PC-9 (cell line): Measurements from ENCODE around the gene LAMA2. TPM values are rescaled to one million over a fixed set of nuclear protein-coding genes. Genes with fewer than 3 reads are reported as not detected.

Source experiments
- BruUV-seq: library from RNA; stranded (reverse); fragments of 400-500 nt; replicated peaks from 2 replicates; lab custom pipeline; 2021; lab: Mats Ljungman, UMichigan
- CTCF ChIA-PET: fragments of 300-600 bp; sonication (Branson Sonifier 250); formaldehyde crosslinking; loops from one replicate; lab custom pipeline; 2022; ENCODE audit warnings: antibody characterized with exemption; lab: Charles Lee
- POLR2A ChIA-PET: fragments of 300-600 bp; sonication (Branson Sonifier 250); formaldehyde crosslinking; loops from one replicate; lab custom pipeline; 2022; ENCODE audit warnings: antibody characterized with exemption; ENCODE audit not compliant: unreplicated experiment; lab: Charles Lee
- DNase-seq, 2 experiments: peaks; one replicate each; pipeline versions ENCODE4 v3.0.0 to v3.0.0-alpha.2; 2015 to 2022; ENCODE audit warnings: mixed read lengths in 1 of 2
- H2AFZ ChIP-seq: fragments of 200-600 bp; sonication (generic); 2 replicates; pipeline ENCODE4 v1.8.1; 2017; ENCODE audit warnings: antibody characterized with exemption
- H3F3A ChIP-seq: fragments of 200-600 bp; sonication (generic); 2 replicates; pipeline ENCODE4 v1.8.1; 2017; ENCODE audit warnings: antibody characterized with exemption, mild to moderate bottlenecking, low read depth; ENCODE audit not compliant: insufficient read depth
- H3K27ac ChIP-seq: fragments of 200-600 bp; sonication (generic); 2 replicates; pipeline ENCODE4 v1.6.1; 2016; ENCODE audit warnings: mixed run types
- H3K27me3 ChIP-seq: fragments of 200-600 bp; sonication (generic); 2 replicates; pipeline ENCODE4 v1.6.1; 2016; ENCODE audit warnings: low read depth, mixed run types; ENCODE audit not compliant: insufficient read depth
- H3K36me3 ChIP-seq: fragments of 200-600 bp; sonication (generic); 2 replicates; pipeline ENCODE4 v1.6.1; 2016; ENCODE audit warnings: low read depth, mixed run types
- H3K4me1 ChIP-seq: fragments of 200-600 bp; sonication (generic); replicated peaks from 2 replicates; pipeline ENCODE4 v1.6.1; 2016; ENCODE audit warnings: mixed run types; ENCODE audit not compliant: insufficient read depth
- H3K4me2 ChIP-seq: fragments of 200-600 bp; sonication (generic); 2 replicates; pipeline ENCODE4 v1.6.1; 2017; ENCODE audit warnings: mixed run types
- H3K4me3 ChIP-seq: fragments of 200-600 bp; sonication (generic); 2 replicates; pipeline ENCODE4 v1.6.1; 2016; ENCODE audit warnings: mixed run types
- H3K79me2 ChIP-seq: fragments of 200-600 bp; sonication (generic); 2 replicates; pipeline ENCODE4 v1.6.1; 2017; ENCODE audit warnings: low read depth, mixed run types
- H3K9me2 ChIP-seq: fragments of 200-600 bp; sonication (generic); 2 replicates; pipeline ENCODE4 v1.8.1; 2017; ENCODE audit warnings: mild to moderate bottlenecking; ENCODE audit not compliant: insufficient read depth
- H3K9me3 ChIP-seq: fragments of 200-600 bp; sonication (generic); 2 replicates; pipeline ENCODE4 v1.8.1; 2016; ENCODE audit warnings: low read depth; ENCODE audit not compliant: insufficient read depth
- H4K20me1 ChIP-seq: fragments of 200-600 bp; sonication (generic); 2 replicates; pipeline ENCODE4 v1.8.1; 2017; ENCODE audit not compliant: insufficient read depth
- CTCF ChIP-seq: fragments of 200-600 bp; sonication (generic); conservative IDR thresholded peaks from 2 replicates; pipeline ENCODE4 v1.6.1; 2017; ENCODE audit warnings: mixed run types, antibody characterized with exemption, mild to moderate bottlenecking, moderate library complexity
- EZH2 ChIP-seq: fragments of 200-600 bp; sonication (generic); IDR thresholded peaks from 2 replicates; pipeline ENCODE4 v1.8.0; 2017; ENCODE audit warnings: antibody characterized with exemption, low read depth
- intact Hi-C: fragments of 100-400 bp; cut with micrococcal nuclease; formaldehyde crosslinking; loops from one replicate; pipeline ENCODE4 v1.10.0; 2022; ENCODE audit not compliant: unreplicated experiment
- total RNA-seq: library from RNA; stranded (reverse); gene quantifications from 2 replicates; pipeline ENCODE4 v1.2.3, GENCODE V29; 2021

Gene LAMA2
- total RNA-seq, 1 experiment from 2014 or later = 2.8 TPM

- Histone ChIP-seq H3K27ac (no peak overlapping the region), H3K36me3 (no peaks in the 10 kb centered on the region), H2AFZ (0 out of 2 replicates have a peak overlapping the region, but pooled peaks have one; percentile 31), H3F3A (peaks cover 6% of the 10 kb centered on the region; the same call in 1 of the 2 replicates), H3K4me1 (peaks cover 9% of the 10 kb centered on the region), H3K27me3 (no peaks in the 10 kb centered on the region), H4K20me1 (no peaks in the 10 kb centered on the region), H3K4me2 (no peak overlapping the region), H3K9me2 (no peaks in the 10 kb centered on the region), H3K4me3 (no peak overlapping the region), H3K79me2 (no peaks in the 10 kb centered on the region), H3K9me3 (no peaks in the 10 kb centered on the region)
- TF ChIP-seq CTCF (no peak), EZH2 (no peak)
- ChIA-PET POLR2A (interaction anchor here (0.6 kb wide), 1 partner anchor 1127 kb away, joined by 7 read pairs; no protein-coding TSS in a partner anchor), CTCF (interaction anchor here (0.6 kb wide), 1 partner anchor 62 kb away, joined by 3 read pairs; no protein-coding TSS in a partner anchor)
- BruUV-seq = no TSS peak
- DNase-seq = no peak
- intact Hi-C loops = no loop called here
These were observed 325.6 kb downstream of the LAMA2 start for GRCh38 chr6:129208415-129209034.

GRCh38 chr6:129209355-129209754, 326.4 kb downstream of the LAMA2 start:
- ChIA-PET POLR2A (no interaction called here), CTCF (interaction anchor here (0.6 kb wide), 1 partner anchor 62 kb away, joined by 3 read pairs; no protein-coding TSS in a partner anchor)
- Histone ChIP-seq H3K4me3 (no peak overlapping the region), H3K4me2 (no peak overlapping the region), H3K9me3 (no peaks in the 10 kb centered on the region), H3K36me3 (no peaks in the 10 kb centered on the region), H3K4me1 (peaks cover 9% of the 10 kb centered on the region), H3K9me2 (no peaks in the 10 kb centered on the region), H3K27me3 (no peaks in the 10 kb centered on the region), H4K20me1 (no peaks in the 10 kb centered on the region), H3F3A (peaks cover 6% of the 10 kb centered on the region; the same call in 1 of the 2 replicates), H2AFZ (no peak overlapping the region), H3K79me2 (no peaks in the 10 kb centered on the region), H3K27ac (no peak overlapping the region)
- BruUV-seq = no TSS peak
- TF ChIP-seq EZH2 = no peak
- TF ChIP-seq CTCF = no peak
- no peak for DNase-seq
- intact Hi-C loops = no loop called here

GRCh38 chr6:129210684-129211083, 327.7 kb downstream of the LAMA2 start:
- no peak for DNase-seq
- H3K4me2 ChIP-seq = no peak overlapping the region
- CTCF ChIA-PET = no interaction called here
- H3K27me3 ChIP-seq = no peaks in the 10 kb centered on the region
- H3K79me2 ChIP-seq = no peaks in the 10 kb centered on the region
- H3K4me3 ChIP-seq = no peak overlapping the region
- no peaks in the 10 kb centered on the region for H3K9me2 ChIP-seq
- peaks cover 9% of the 10 kb centered on the region for H3K4me1 ChIP-seq
- POLR2A ChIA-PET = no interaction called here
- no TSS peak for BruUV-seq
- H3F3A ChIP-seq = peaks cover 6% of the 10 kb centered on the region; the same call in 1 of the 2 replicates
- H3K36me3 ChIP-seq = no peaks in the 10 kb centered on the region
- H4K20me1 ChIP-seq = no peaks in the 10 kb centered on the region
- intact Hi-C loops = no loop called here
- no peak overlapping the region for H2AFZ ChIP-seq
- no peaks in the 10 kb centered on the region for H3K9me3 ChIP-seq
- H3K27ac ChIP-seq = no peak overlapping the region
- TF ChIP-seq CTCF = no peak
- no peak for TF ChIP-seq EZH2
